ENCODE results near the gene TET2.

The TET2 gene

DNA sequence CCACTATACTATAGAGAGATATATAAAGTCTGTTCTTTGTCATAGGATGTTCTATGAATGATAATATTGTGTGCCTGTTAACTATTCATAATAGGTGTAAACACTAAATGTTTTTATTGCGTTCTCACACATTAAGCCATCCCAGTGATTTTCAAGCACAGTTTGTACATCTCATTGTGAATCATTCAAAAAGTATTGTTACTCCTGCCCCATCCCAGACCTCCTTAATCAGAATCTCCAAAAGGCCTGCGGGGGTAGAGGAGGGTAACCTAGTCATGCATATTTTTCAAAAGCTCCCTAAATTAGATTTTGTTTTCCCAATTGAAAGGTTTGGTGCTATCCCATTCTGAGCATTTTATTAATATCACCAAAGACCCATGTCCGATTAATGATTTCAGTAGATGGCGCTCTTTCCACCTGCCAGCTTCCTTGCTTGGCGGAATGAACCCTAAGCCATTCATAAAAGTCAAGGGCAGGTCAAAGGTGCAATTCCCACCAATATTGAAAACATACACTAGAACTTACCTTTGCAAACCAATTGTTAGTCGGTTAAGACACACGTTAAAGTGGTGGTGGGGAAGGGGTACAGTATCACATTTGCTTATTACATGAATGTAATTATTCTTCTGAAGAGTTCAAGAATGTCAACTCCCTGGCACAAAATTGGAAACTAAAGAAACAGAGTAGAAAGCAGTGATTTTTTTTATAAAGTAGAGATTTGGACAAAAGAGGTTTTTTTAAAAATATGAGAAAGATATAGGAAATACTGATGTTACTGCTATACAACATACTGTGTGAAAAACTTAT lies 5.8 kb upstream of the TET2 start:
- in situ Hi-C loops (cut with HindIII; ENCODE audit: low sequenced_read_pairs) = no loop called here

DNA sequence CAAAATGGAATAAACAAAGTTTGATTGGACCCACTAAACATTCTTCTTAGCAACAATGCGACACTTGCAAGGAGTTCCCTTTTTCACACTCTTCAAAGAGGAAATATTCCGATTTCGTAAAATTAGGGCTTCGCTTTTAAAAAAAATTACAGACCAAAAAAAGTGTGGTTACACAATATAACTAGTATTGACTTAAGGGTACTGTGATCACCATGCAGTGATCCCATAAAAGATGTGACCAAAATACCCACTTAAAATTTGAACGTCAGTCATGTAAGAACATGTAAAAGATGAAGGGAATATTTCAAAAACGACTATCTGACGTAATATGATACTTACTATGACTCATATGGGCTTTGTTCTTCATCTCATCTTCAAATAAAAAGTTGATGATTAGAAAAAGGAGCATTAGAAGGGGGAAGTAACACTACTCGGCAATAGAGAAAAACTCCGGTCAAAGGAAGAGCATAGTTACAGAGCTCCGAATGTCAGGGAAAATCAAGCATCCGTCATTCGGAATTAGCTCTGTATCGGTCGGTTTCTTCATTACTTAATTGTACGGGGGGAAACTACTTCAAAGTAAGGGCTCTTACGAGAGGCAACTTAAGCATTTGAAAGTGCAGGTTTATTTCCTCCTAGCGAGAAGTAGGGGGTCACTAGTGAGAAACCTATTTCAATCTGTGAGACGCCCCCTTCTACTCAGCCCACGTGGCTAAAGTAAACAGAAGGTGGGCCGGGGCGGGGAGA lies 1.3 kb upstream of the TET2 start:
- in situ Hi-C loops (cut with HindIII; ENCODE audit: low sequenced_read_pairs) = no loop called here

DNA sequence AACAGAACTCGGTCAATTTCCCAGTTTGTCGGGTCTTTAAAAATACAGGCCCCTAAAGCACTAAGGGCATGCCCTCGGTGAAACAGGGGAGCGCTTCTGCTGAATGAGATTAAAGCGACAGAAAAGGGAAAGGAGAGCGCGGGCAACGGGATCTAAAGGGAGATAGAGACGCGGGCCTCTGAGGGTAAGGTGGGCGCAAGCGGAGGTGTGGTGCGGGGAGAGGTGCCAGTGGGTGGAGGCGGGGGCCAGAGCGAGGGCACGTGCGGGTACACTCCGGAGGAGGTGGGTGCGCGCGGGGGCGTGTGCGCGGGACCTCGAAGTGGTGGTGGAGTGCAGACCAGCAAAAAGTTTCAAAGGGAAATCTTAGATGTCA lies 787 bp upstream of the TET2 start:
- in situ Hi-C loops (cut with HindIII; ENCODE audit: low sequenced_read_pairs) = no loop called here

- in situ Hi-C loops (cut with HindIII; ENCODE audit: low sequenced_read_pairs) = no loop called here
These were observed 408 bp downstream of the TET2 start for GRCh38 chr4:105147016-105147552.

DNA sequence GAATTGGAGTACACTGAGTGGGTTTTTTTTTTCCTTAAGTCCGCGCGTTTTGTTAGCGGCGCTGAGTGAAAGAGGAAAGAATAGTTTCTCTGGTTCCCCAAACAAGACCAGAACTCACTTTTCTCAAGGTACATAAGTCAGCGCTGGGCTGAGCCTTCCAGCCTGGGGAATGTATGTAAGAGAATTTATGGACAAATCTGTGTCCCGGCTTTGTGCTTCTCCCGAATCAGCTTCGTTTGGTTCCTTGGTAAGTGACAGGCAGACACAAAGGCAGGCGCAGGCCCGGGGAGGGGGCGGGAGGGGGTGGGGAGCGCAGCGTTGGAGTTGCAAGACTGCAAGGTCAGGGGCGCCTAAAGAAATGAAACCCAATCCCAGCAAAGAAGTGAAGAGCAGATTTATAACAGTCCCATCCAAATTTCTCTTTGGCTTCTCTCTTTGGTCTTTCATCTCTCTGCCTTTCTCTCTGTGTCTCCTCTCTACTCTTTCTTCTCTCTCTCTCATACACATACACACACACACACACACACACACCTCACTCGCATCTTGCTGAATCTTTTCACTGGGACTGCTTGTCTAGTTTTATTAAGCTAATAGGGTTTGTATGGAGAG lies 981 bp downstream of the TET2 start:
- in situ Hi-C loops (cut with HindIII; ENCODE audit: low sequenced_read_pairs) = no loop called here

GRCh38 chr4:105148356-105148755 lies 1.7 kb downstream of the TET2 start:
- in situ Hi-C loops (cut with HindIII; ENCODE audit: low sequenced_read_pairs) = no loop called here

GRCh38 chr4:105148776-105149175 lies 2.1 kb downstream of the TET2 start:
- in situ Hi-C loops (cut with HindIII; ENCODE audit: low sequenced_read_pairs) = no loop called here

DNA sequence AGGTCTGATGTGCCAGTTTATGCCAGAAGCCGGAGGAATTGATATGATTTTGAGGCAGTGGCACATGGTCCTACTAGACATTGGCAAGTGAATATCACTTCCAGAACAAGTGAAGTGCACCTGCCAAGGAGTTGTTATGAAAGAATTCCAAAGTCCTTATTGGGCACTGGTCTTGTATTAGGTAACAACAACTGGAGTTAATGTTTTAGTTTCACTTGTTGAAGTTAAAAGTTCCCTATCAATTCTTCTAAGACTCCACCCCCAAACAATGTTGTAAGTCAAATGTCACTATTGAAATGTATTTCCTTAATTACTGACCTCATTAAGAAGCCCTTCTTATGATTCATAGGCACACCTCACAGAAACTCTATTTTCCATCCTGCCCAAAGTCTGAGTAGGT lies 3.1 kb downstream of the TET2 start:
- in situ Hi-C loops (cut with HindIII; ENCODE audit: low sequenced_read_pairs) = no loop called here

GRCh38 chr4:105150503-105150902 lies 3.8 kb downstream of the TET2 start:
- in situ Hi-C loops (cut with HindIII; ENCODE audit: low sequenced_read_pairs) = no loop called here

DNA sequence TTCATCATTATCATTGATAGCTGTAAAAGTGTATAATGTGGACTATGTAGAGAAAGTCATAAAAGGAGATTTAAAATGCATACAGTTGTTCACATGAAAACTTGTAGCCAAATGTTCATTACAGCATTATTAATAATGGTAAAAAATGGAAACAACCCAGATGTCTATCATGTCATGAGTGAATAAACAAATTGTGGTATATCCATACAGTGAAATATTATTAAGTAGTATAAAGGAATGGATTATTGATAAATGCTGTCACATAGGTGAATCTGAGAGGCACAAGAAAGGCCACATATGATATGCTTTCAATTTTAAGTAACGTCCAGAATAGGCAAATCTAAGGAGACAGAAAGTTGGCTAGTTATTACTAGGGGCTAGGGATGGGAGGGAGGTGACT lies 7.1 kb downstream of the TET2 start:
- in situ Hi-C loops (cut with HindIII; ENCODE audit: low sequenced_read_pairs) = no loop called here

- in situ Hi-C loops (cut with HindIII; ENCODE audit: low sequenced_read_pairs) = no loop called here
These were observed 7.9 kb downstream of the TET2 start for GRCh38 chr4:105154576-105154975.

DNA sequence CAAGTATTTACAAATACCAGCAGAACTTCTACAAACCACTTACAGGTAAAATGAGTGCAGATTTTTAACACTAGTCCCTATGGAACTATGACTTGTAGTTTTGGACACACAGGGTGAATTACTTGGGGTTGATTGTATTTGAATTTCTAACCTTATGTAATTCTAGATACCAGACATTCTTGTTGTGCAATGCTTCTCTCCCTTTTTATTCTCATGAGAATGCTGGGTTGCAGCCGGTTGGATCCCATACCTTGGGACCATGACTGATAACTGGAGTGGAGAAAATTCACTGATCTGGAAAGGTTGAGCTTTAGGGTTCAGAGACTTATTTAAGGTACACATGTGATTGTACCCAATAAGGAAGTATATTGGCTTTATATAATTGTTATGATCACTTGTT lies 8.8 kb downstream of the TET2 start:
- in situ Hi-C loops (cut with HindIII; ENCODE audit: low sequenced_read_pairs) = no loop called here

DNA sequence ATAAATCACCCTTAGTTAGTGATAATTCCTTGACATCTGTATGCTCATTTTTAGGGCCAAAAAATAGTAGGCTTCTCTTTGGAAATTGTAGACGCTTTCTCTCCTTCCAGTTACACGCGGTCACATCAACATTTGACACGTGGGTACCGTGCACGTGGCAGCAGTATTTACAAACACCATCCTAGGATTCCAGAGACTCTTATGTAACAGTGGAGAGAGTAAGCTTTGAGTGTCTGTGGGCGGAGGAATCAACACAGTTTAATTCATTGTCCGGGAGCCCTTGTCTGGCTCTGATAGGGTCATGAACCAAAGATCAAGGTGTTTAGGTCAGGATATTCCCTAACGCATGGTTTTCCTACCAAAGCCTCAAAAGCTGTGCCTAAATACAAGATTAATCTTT lies 12.2 kb downstream of the TET2 start:
- in situ Hi-C loops (cut with HindIII; ENCODE audit: low sequenced_read_pairs) = no loop called here

- in situ Hi-C loops (cut with HindIII; ENCODE audit: low sequenced_read_pairs) = no loop called here
These were observed 15.6 kb downstream of the TET2 start for GRCh38 chr4:105162123-105162796.

GRCh38 chr4:105164548-105164947 lies 17.9 kb downstream of the TET2 start:
- in situ Hi-C loops (cut with HindIII; ENCODE audit: low sequenced_read_pairs) = no loop called here

DNA sequence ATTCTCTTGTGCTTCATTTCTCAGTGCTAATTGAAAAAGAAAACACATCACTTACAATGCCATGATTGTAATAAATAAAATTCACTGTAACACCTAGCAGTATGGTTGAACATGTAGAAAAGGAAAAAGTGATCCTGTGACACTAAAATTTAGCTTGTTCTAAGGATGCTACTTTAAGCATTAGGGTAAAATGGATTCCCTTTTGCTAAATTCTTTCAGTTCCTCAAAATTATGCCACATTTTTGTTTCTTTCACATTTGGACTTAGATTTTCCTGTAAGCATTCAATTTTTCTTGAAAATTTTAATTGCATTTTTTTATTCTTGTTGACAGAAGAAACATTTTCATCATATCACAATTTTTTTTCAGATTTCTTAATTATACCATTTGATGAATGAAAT lies 19.4 kb downstream of the TET2 start:
- in situ Hi-C loops (cut with HindIII; ENCODE audit: low sequenced_read_pairs) = no loop called here

GRCh38 chr4:105170711-105171110 lies 24.0 kb downstream of the TET2 start:
- in situ Hi-C loops (cut with HindIII; ENCODE audit: low sequenced_read_pairs) = no loop called here

DNA sequence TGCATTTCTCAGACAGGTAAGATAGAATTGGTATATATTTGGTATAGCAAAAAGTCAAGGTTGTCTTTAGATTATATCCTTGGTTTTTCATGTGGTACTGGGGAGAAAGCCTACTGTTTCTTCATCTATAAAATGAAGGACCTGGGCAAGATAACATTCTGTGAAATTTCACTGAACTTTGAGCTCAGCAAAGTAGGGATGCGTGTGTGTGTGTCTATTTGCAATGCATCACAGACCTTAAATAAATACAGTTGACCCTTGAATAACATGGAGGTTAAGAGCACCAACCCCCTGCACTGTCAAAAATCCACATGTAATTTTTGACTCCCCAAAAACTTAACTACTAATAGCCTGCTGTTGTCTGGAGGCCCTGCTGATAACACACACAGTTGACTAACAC lies 25.2 kb downstream of the TET2 start:
- in situ Hi-C loops (cut with HindIII; ENCODE audit: low sequenced_read_pairs) = no loop called here

GRCh38 chr4:105174098-105174497 lies 27.4 kb downstream of the TET2 start:
- in situ Hi-C loops (cut with HindIII; ENCODE audit: low sequenced_read_pairs) = no loop called here

DNA sequence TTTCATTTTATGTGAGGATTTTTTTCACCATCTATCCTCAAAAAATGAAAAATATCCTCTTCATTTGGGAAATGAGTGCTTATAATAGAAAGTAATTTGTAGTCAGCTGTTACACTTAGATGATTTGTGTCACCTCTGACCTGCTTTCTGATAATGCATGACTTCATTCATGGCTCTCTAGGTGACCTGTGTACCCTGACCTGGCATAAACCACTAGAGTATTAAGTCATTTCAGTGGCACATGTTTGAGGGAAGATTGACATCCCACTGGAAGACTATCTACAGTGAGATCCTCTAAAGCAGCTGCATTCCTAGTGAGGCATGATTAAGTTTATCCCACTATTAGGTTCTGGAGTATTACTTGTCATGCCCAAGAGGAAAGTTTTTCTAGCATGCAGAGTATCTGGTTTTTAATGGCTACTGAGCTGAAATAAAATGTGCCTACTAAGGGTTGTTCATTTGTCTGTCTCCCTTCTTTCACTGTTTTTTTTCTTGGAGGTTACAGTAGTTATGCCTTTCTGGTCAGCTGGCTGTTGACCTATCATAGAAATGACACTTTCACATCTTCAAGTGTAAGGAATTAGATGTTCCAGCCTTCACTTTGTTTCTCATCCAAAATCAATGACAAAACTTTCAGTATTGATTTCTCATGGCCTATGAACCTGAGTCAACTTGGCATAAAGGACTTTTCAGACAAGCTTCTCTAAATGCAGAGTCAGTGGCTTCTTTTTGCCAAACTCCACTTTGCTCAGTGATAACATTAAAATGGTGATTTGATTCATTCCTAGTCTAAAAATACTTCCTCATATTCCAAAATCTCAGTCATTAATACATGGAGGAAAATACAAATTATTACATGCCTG lies 33.1 kb downstream of the TET2 start:
- in situ Hi-C loops (cut with HindIII; ENCODE audit: low sequenced_read_pairs) = no loop called here

Data from DLD1 (cell line).